ENCODE results near the gene OGG1.
"Not testable (repeated sequence)": the region's sequence is repeated elsewhere in the genome, so short reads cannot be mapped to it uniquely, and the experiment has no call there.

Gene OGG1

DNA sequence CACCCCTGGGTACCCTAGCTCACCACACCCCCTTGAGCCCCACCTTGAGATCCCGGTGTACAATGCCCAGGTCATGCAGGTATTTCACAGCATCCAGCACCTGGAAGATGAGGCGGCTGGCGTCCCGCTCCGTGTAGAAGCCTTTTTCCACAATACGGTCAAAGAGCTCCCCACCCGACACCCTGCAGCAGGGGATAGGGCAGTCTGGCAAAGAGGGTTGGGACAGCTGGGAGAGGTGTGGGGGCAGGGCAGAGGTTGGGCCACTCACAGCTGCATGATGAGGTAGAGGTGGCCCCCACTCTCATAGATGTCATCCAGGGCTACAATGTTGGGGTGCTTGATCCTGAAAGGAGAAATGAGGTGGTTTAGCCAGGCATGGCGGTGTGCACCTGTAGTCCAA is 13.1 kb downstream of the OGG1 start:
- DNase-seq (ENCODE audit: low read depth, low spot score) = no peak

DNA sequence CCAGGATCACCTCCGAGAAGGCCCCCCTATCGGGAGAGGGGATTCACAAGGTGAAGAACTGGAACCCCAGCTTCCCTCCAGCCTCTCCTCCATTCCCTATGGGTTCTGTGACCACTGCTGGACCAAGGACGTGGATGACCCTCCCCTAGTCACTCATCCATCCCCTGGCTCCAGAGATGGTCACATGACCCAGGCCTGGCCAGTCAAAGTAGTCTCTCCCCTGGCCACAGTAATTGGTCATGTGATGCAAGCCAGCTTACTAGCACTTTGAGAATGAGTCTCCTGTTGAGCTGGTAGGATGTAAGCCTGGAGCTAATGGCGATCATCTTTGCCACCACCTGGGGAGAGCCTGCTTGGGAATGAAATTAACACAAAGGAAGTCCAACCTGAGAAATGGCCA is 16.1 kb downstream of the OGG1 start:
- DNase-seq (ENCODE audit: low read depth, low spot score) = no peak

DNA sequence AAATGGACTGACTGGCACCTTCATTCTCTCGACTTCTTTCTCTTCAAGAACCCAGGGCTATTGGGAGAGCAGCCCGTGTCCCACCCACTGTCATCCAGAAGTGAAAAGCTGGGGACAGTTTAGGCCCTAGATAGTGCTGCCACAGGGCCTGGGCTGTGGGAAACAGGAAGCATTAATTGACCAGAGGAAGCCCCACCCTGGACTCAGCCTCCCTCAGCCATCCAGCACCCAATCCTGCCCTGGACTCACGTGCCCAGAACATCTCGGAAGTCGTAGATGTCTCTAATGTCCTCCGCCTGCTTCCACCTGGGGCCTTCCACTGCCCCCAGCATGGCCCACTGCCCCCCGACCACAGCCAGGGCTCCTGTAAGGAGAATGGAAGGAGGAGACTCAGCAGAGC is 17.7 kb downstream of the OGG1 start:
- DNase-seq (ENCODE audit: low read depth, low spot score) = no peak

DNA sequence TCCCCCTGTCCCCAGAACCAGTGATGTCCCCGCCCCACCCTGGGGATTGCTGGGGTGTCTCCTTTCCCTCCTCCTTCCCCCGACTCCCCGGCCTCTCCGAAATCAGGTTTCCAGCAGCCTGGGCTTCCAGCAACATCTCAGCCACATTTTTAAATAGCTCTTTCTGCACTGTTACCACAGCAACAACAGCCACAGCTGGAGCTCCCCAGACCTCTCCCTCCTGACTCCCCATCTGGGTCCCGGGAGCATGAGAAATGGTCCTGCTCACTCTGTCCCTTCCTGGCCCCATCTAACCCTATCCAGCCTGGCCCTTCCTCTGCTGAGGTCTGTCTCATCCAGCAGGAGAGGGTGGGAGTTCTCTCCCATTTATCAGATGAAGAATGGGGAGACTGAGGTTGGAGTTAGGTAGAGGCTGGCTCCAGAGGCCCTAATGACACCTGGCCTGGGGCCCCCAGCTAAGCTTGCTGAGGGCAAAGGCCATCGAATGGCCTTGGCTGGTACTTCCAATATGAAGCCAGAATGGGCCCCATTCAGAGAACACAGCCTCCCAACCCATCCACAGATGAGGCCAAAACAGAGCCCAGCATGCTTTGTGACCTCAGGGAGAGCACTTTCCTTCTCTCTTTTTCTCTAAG is 18.5 kb downstream of the OGG1 start:
- DNase-seq (ENCODE audit: low read depth, low spot score) = no peak

DNA sequence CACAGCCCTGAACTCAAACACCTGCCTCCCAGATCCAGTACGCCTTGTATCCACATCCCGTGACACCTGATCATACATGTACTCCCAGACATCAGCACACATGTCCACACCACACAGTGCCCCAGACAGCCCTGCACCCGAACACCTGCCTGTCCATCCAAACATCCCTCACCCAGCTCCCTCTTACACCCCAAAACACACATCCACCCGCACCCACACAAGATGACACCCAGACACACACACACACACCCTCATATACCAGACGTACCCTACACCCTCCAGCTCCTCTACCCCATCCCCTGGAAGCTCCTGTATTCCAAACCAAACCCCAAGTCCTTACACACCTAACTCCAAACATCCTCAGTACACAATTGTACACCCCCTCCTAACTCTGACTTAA is 19.3 kb downstream of the OGG1 start:
- no peak for DNase-seq (ENCODE audit: low read depth, low spot score)

DNA sequence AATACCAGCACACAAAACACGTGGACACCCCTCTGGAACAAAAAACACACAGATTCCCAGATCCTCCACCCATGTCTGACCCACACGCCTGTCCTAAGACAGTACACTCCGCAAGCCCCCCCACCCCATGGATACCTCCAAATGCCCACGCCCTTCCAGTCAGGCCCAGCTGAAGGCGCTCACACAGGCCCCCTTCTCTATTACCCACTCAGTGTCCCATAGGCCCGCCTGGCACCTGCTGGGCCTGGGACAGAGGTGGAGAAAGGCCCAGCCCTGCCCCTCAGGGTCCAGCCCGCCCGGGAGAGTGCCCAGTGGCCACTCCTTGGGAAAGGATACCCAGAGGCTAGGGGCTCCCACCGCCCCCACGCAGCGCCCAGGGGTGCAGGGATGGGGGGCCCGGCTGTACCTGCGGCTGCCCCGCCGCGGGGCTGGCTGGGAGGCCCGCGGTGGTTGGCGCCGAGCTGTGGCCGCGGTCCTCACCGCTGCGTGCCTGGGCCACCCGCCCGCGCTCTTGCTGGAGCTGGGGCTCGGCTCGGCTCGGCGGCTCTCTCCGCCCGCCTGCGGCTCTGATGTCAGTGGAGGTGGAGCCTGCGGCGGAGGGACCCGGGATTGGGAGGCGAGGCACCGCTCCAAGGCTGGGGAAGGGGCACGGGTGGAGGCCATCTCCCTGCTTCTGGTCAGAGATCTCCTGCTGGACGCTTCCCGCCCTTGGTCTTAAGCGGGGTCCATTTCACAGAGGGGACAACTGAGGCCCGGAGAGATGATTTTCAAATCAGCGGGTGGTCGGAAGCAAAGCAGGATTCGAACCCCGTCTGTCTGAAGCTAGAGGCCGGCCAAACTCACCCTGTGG is 19.9 kb downstream of the OGG1 start, which contains the start of gene CAMK1:
Gene CAMK1, minus strand, starts transcription at position 522 of the 850 bp plus-strand sequence. CDS start 2,198 bp downstream, outside the sequence.
- peak; percentile 91 for DNase-seq (ENCODE audit: low read depth, low spot score)

DNA sequence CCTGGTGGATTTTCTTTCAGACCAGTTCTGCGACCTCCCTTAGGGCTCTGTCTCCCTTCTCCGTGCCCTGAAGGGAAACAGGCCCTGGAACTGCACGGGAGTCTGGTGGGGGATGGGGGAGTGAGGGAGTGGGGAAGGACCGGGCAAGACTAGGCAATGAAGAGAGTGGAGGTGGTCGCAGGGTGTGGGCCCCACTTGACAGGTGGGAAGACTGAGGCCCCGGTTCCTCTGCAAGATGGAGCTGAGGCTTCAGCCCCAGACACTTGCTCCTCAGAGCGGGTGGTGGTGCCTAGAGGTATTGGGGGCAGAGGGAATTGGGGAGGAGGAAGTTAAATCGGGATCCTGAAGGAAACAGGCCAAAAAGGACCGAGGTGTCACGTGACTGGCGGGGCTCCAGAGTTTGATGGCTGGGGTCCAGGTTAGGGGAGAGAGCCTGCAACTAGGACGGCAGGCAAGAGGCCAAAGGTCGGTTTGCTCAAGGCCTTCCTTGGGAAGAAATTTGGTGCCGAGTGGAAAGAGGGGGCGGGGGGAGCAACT is 20.6 kb downstream of the OGG1 start:
- DNase-seq (ENCODE audit: low read depth, low spot score) = peak; percentile 33

DNA sequence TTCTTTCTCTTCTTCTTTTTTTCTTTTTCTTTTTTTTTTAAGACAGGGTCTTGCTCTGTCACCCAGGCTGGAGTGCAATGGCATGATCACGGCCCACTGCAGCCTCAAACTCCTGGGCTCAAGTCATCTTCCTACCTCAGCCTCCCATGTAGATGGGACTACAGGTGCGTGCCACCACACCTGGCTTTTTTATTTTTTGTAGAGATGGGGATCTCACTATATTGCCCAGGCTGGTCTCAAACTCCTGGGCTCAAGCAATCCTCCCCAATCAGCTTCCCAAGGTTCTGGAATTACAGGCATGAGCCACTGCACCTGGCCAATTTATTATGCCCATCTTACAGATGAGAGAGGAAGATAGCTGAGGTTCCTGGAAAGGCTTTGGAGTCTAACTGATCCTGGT is 21.3 kb downstream of the OGG1 start:
- DNase-seq (ENCODE audit: low read depth, low spot score) = not testable (repeated sequence)

DNA sequence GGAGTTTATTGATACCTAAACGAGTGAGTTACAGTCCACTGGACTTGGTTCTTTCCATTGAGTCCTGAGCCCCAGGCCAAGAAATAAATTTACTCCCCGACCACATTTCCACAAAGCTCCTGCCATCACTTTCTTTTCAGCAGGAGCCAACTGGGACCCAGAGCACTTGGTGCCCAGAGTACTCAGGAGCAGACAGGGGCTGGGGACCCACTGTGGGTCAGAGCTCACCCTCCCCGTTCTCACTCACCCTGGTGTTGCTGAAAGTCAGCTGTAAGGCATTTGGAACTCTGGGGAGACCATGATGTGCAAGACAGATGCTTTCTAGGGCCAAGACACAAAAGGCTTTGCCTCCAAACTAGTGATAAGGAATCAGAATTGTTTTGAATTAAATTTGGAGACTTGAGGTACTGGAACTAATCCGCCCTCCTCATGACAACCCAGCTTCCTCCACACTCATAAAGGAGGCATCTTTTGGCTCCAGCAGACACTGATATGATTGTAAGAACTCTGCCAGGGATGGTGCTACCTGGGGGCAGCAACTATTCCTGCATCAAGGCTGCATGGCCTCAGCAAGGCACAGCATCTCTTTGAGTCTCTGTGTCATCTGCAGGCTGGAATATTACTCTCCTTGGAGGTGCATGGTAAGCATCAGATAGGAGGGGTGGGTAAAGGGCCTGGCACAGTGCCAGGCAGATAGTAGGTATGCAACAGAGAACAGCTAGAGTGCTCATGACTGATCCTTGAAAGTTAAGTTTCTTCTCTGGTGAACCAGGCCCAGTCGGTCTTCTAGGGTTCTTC is 27.3 kb downstream of the OGG1 start:
- no peak for DNase-seq (ENCODE audit: low read depth, low spot score)

DNA sequence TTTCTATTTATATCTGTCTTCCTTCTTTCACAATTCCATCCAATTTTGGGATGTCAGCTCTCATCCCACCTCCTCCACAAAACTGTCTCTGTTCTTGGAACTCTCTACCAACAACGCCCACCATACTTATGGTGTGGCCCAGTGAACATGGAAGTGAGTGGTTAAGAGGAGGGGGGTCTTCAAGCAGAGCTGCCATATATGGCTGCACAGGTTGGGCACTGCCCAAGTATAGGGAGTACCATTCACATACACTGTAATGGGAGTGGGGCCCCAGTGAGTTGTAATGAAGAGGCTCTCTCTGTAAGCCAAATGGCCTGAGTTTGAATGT is 27.9 kb downstream of the OGG1 start:
- no peak for DNase-seq (ENCODE audit: low read depth, low spot score)

DNA sequence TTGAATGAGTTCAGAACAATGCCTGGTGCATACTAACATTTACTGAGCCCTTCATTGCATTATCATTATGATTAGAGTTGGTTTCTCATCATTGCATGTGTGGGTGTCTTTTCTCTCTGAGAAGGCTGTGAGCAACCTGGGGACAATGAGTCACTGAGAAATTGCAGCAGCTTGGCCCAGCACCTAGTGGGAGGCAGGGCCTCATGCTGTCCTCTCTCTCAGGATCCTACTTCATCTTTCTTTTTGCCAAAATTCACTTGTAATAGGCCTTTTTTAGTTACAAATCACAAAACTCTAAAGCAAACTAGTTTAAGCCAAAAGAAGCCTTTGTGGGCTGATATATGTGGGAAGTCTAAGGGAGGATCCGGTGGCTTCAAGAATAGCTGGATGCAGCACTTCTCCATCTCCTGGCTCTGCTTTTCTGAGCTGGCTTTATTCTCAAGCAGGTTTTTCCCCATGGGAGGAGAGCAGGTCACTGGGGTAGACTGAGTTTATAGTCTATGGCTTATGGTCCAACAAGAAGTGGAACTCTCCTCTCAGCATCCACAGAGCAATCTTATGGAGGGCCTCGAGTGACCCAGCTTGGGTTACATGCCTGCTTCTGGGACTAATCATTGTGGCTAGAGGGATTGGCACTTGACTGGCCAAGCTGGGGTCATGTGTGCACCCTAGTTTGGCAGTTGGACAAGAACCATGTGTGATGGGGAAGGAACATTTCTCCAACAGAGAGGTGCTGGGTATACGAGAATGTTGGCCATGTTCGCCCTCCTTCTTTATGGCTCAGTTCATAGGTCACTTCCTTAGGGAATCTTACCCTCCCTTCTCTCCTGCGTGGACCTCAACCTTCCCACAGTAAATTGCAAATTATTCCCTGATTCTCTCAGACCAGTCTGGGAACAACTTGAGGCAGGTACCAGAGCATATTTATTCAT is 28.7 kb downstream of the OGG1 start:
- DNase-seq (ENCODE audit: low read depth, low spot score) = no peak

DNA sequence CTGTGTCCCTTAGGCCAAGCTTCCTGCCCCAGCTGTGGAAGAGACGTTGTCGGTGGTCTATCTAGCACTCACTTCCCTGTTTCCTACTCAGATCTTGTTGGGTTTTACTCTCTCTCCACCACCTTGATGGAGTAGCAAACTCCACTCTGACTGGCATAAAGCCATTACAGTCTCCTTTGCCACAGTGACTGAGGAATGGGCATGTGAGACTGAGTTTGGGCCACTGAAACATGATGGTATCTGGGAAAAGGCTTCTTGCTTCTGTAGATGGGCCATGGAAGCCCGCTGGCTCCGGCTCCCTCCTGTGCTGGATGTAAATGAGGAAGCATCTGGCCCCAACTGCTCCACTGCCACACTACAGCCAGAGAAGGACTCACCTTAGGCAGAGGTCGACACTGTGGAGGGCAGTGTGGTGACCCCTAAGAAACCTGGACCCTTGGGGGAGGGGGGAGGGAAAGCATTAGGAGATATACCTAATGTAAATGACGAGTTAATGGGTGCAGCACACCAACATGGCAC is 29.4 kb downstream of the OGG1 start:
- no peak for DNase-seq (ENCODE audit: low read depth, low spot score)

DNA sequence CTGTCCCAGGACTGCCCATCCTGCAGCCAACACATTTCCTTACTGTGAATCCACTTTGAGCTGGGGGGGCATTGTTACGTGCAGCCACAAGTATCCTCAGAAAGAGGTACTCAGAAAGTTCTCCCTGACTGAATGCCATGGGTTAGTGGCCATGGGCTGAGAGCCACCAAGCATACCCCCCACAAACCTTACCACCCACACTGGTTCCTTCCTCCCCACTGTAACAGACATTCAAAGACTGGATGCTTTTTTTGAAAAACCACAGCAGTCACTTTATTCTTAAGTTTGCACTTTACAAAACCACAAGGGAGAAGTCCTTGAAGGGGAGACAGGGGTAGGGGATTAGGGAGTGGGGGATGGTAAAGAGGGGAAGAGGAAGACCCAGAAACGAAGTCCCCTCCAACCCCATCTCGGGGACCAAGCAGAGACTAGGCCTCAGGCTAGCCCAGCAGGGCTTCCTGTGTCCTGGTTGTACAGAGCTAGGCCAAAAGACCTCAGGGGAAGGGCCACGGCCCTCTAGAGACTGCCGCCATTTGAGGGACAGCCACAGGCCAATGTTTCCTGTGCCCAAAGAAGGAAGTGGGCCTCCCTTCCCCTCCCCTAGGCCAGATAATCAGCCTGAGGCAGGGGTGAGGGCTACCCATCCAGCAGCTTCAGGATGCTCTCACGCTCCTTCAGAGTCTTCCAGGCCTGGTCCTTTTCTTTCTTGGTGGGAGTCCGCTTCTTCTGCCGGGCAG is 30.1 kb downstream of the OGG1 start:
- peak; percentile 54 for DNase-seq (ENCODE audit: low read depth, low spot score)

DNA sequence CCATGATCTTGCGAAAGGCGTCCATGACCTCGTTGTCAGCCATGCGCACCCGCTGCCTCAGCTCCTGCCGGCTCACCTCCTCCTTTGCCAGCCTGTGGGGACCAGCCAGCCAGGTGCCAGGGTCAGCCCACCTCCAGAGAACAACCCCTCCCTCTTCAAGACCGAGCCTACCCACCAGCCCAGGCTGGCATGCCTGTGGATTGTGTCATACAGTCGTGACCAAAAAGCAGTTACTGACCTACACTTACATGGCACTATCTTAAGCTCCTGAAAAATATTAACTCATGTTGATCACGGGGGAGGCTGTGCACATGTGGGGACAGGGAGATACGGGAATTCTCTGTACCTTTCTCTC is 30.7 kb downstream of the OGG1 start:
- peak; percentile 41 for DNase-seq (ENCODE audit: low read depth, low spot score)

DNA sequence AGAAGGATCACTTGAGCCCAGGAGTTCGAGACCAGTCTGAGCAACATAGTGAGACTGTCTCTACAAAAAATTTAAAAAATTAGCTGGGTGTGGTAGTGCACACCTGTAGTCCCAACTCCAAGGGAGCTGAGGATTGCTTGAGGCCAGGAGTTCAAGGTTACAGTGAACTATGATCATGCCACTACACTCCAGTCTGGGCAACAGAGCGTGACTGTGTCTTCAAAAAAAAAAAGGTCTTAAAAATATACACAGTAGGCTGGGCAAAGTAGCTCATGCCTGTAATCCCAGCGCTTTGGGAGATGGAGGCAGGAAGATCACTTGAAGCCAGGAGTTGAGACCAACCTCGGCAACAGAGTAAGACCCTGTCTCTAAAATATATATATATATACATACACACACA is 31.2 kb downstream of the OGG1 start:
- DNase-seq (ENCODE audit: low read depth, low spot score) = no peak

DNA sequence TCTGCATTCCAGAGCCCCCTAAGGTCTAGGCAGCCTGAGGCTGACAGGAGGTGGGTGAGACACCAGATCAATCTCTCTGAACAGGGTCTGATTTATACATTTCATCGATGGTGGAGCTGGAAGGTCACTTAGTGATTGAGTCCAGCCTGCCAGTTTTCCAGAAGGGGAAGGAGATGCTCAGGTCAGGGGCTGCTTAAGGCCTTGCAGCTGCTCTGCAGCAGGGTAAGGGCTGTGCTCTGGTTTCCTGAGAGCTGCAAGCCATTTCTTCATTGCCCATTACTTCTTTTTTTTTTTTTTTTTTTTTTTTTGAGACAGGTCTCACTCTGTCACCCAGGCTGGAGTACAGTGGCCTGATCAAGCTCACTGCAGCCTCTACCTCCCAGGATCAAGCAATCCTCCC is 31.8 kb downstream of the OGG1 start:
- no peak for DNase-seq (ENCODE audit: low read depth, low spot score)

DNA sequence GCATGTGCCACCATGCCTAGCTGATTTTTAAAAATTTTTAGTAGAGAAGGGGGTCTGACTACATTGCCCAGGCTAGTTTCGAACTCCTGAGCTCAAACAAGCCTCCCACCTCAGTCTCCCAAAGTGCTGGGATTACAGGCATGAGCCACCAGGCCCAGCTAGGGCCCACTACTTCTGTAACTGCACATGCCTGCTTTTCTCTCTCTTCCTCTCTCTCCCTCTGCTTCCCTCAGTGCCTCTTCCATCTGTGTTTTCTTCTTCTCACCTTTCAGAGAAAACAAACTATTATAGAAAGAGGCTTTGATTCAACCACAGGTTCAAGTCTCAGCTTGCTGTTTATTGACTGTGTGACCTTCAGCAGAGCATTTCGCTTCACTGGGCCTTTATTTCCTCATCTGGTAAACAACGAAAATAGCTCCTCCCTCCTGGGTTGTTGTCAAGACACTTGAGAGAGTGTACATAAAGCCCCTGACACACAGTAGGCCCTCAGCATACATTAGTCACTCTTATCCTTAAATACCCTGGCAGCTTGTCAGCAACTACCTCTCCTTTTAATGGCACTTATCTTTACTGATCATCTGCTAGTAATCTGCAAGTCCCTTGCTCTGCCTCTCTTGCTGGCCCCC is 32.3 kb downstream of the OGG1 start:
- DNase-seq (ENCODE audit: low read depth, low spot score) = no peak

DNA sequence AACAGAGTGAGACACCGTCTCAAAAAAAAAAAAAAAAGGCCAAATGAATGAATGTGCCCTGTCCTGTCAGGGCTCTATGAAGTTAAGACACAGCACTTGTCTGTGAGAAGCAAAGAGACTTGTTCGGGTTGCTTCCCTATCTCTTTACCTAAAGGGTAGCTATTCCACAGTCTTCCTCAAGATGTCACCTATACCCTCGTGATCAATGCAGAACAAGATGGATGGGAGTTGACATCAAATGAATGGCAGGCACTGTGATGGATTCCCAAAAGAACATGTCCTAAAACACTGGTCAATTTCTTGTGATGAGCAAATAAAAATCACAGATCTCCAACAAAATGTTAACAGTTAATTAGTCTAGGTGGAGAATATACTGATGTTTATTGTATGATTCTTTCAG is 33.0 kb downstream of the OGG1 start:
- DNase-seq (ENCODE audit: low read depth, low spot score) = no peak

DNA sequence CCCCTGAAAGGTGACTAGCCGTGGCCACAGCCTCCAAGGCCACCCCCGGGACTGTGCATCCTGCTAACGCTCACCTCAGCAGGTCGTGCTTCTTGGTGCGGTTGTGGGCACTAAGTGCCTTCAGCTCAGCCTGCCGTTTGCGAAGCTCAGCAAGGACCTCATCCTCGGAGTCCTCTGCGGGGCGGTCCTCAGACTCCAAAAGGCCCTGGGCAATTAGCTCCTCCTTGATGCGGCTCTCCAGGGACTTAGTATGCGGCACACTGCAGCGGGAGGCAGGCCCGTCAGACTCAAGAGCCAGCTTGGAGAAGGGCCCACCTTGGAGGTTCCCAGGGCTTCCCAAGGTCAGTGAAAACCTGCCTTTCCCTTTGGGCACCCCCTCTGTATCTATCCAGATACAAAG is 34.2 kb downstream of the OGG1 start:
- DNase-seq (ENCODE audit: low read depth, low spot score) = no peak

DNA sequence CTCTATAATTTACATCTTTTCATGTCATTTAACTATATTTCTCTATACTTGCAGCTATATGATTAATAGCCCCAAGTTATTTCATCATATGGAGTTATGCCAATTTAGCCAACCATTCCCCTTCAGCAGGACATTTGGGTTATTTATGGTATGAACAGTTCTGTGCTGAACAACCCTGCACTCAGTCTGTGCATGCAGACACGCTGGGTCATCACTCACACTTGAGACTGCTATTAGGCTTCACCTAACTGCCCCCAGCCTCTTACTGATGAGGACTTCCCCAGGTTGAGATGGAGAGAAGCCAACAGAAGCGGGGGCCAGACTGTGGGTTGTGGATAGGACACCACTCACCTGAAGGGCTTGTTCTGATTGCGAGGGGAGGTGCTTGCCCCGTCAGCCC is 35.2 kb downstream of the OGG1 start:
- no peak for DNase-seq (ENCODE audit: low read depth, low spot score)
